Retinal pigment epithelial cell (primary cell): ENCODE results near the gene ACKR3.
A peak's percentile ranks its signal among the peaks of the same experiment; 100 is the strongest.

ENCODE experiments used
- DNase-seq: peaks from one replicate; pipeline ENCODE4 v3.0.0-alpha.2; 2010; ENCODE audit warnings: low read depth
- H3K4me3 ChIP-seq: 2 replicates; pipeline ENCODE4 v1.5.1; 2011; ENCODE audit warnings: mild to moderate bottlenecking, low read length, control low read depth, moderate library complexity
- TF ChIP-seq, protein P1 (sequence below): conservative IDR thresholded peaks from 2 replicates; pipeline ENCODE4 v1.5.1; 2011; ENCODE audit warnings: low read depth, low read length, control low read depth, inconsistent platforms

The ACKR3 gene

DNA sequence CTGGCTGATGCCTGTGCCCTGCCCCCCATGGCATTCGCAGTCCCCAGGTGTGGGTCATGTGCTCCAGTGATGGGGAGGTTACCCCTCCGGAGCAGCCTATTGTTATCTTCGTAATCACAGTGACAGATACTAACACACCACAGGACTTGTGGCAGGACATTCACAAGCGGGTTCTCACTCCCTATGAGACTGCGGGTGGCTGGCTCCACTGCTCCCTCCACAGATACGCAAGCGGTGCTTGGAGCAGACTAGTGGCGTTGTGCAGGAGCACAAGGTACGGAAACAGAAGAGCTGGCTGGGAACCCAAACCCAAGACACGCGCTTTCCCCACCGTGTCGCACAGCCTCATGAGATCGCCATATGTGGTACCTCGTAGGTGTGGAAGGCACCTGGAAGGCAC, 52.2 kb downstream of the ACKR3 start:
- TF ChIP-seq, protein P1, sequence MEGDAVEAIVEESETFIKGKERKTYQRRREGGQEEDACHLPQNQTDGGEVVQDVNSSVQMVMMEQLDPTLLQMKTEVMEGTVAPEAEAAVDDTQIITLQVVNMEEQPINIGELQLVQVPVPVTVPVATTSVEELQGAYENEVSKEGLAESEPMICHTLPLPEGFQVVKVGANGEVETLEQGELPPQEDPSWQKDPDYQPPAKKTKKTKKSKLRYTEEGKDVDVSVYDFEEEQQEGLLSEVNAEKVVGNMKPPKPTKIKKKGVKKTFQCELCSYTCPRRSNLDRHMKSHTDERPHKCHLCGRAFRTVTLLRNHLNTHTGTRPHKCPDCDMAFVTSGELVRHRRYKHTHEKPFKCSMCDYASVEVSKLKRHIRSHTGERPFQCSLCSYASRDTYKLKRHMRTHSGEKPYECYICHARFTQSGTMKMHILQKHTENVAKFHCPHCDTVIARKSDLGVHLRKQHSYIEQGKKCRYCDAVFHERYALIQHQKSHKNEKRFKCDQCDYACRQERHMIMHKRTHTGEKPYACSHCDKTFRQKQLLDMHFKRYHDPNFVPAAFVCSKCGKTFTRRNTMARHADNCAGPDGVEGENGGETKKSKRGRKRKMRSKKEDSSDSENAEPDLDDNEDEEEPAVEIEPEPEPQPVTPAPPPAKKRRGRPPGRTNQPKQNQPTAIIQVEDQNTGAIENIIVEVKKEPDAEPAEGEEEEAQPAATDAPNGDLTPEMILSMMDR: no peak
- no peak for DNase-seq

DNA sequence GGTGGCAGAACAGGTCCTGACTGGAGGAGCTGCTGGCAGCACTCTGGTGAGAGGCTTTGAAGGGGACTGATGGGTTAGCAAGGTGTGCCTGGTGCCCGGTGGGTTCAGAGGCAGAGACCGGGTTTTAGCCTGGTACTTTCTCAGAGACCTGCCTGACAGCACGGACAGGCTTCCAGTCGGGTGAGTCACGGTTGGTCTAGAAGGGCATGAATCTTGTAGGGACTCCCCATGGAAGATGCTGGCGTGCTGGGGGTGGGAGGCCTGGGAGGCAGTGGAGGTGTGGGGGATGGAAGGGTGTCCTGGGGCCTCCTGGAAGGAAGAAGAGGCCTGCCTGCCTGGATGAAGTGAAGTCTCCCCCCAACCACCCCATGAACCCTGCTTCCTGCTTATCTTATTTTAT, 52.6 kb downstream of the ACKR3 start:
- TF ChIP-seq, protein P1: no peak
- no peak overlapping the region for H3K4me3 ChIP-seq
- no peak for DNase-seq

More for the DNA sequence above, 52.2 kb downstream of the ACKR3 start:
- no peak overlapping the region for H3K4me3 ChIP-seq

DNA sequence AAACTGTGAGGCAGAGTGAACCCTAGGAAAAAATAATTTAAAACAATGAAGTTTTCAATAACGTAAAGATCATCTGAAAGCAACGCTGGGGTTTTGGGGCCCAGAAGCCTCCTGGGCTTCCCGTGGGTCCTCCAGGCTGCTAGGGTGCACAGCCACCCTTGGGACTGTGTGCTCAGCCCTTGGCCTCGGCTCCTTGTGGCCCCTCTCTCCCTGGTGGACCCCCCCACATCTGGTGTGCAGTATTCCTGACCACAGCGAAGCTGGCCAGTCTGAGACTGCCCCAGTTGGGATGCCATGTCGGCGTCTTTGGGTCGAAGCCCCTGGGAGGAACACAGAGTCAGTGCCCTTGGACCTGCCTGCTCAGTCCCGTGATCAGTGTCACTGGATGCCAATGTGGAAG, 53.0 kb downstream of the ACKR3 start:
- DNase-seq: no peak
- TF ChIP-seq, protein P1: no peak
- no peak overlapping the region for H3K4me3 ChIP-seq

DNA sequence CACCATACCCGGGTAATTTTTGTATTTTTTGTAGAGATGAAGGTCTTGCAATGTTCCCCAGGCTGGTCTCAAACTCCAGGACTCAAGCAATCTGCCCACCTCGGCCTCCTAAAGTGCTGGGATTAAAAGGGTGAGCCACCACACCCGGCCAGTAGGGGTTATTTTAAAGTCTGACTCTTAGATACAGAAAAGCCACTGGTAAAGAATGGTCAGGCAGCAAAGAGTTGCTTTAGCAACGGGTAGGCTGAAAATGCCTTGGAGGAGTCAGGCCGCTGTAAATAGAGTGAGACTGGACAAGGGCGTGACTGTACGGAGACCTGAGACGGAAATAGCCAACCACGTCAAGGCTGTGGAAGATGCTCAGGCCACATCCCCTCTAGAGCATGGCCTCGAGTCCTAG, 54.2 kb downstream of the ACKR3 start:
- DNase-seq: no peak
- TF ChIP-seq, protein P1: peak; percentile 2
- H3K4me3 ChIP-seq: no peak overlapping the region

DNA sequence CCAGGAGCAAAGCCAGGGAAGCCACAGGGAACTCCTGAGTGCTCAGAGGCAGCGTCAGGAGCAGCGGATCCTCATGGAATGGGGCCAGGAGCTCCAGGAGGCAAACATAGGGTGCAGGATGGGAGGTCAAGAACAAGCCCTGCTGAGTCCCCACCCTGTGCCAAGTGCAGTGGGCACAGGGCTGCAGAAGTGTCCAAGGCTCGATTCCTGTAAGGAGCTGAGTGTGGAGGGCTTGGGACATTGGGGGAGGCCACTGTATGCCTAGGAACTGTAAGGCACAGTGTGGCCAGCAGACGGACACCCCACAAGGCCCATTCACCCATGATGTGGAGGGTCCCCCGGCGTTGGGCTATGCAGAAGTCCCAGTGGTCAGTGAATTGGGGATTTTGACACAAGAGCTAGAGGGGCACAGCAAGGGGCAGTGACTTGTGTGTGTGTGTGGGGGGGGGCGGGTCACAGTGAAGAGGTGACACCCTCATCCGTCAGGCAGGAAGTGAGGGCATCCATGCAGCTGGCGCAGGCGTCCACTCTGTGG, 55.6 kb downstream of the ACKR3 start:
- TF ChIP-seq, protein P1: no peak
- H3K4me3 ChIP-seq: no peak overlapping the region
- DNase-seq: no peak

DNA sequence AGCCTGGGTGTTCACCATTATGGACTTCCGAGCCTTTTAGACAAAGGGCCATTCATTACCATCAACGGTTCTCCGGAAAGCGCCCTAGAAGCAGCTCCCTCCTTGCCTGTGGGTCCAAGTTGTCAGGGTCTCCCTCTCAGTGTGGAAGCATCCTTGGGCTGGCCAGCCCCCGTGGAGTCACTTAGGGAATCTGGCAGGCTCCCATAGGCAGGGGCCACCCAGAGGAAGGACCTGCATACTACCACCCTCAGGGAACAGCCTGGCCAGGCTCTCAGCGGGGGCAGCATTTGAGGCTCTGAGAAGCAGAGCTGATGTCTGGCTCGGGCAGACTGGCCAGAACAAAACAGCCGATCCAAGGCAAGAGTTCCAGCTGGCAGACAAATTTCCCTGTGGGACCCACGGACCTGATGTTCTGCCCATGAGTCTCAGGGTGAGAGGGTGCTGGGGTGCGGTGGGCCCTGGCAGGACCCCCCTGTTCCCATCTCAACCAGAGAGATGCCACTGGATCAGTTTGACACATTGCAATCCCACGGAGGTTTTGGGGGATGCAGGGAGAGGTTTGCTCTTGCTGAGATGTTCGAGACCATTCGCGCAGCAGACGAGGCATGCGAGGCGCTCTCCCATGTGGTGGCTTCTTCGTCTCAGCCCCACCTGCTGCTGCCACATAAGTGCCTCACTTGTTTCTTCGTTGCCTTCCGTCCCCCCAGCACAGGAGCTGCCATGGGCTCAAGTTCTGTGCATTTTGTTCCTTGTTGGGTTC, 56.9 kb downstream of the ACKR3 start:
- TF ChIP-seq, protein P1: no peak
- no peak overlapping the region for H3K4me3 ChIP-seq
- DNase-seq: no peak

DNA sequence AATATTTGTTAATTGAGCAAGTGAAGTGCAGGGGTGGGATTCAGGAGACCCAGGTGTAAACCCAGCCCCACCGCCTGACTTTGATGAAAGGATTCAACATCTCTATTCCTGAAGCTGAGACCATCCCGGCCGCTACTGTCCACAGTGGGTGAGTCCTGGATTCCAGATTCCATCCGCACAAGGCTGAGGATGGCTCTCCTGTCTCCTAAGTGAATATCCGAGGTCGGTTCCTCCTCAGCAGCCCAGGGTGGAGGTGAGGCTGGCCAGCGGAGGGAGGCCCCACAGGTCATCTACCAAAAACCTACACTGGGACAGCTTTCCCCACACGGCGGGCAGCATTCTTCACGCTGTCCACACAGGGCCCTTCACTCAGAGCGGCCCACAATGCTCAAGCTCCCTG, 57.6 kb downstream of the ACKR3 start:
- no peak overlapping the region for H3K4me3 ChIP-seq
- no peak for DNase-seq
- TF ChIP-seq, protein P1: no peak
